HepG2 (cell line): ENCODE results near the gene OR4E1. TPM values are rescaled to one million over a fixed set of nuclear protein-coding genes. Genes with fewer than 3 reads are reported as not detected.

Source experiments
- ATAC-seq: fragments of 200-7000 bp; cut with Tn5 transposase; 3 replicates; pipeline ENCODE4 v1.9.1; 2020; ENCODE audit warnings: mild to moderate bottlenecking, moderate library complexity
- BruUV-seq: library from RNA; stranded (reverse); fragments of 400-500 nt; replicated peaks from 2 replicates; lab custom pipeline; 2021; lab: Mats Ljungman, UMichigan
- CTCF ChIA-PET: fragments of 300-600 bp; formaldehyde crosslinking; extraction: SDS; loops from one replicate; lab custom pipeline; 2021; ENCODE audit warnings: low total read pairs, inconsistent platforms, low intra/inter-chr PET ratio; lab: Yijun Ruan, JAX
- POLR2A ChIA-PET: fragments of 350-600 bp; sonication (Branson Sonifier 250); formaldehyde crosslinking; loops from one replicate; lab custom pipeline; 2020; ENCODE audit warnings: antibody characterized with exemption, inconsistent platforms; lab: Yijun Ruan, JAX
- DNase-seq: peaks from one replicate; pipeline ENCODE4 v3.0.0-alpha.2; 2015; ENCODE audit warnings: low spot score
- FAIRE-seq: peaks from 3 replicates; lab custom pipeline; 2011; peaks lifted over from hg19 to GRCh38; lab: Jason Lieb, UNC
- H2AFZ ChIP-seq: one replicate; pipeline ENCODE4 v1.6.1; 2011; ENCODE audit warnings: low read length, inconsistent platforms
- H3K27ac ChIP-seq: fragments of 300-600 bp; 3 replicates; pipeline ENCODE4 v1.8.0; 2011; ENCODE audit warnings: mixed run types, mild to moderate bottlenecking, mixed read lengths, low read length, inconsistent platforms; ENCODE audit not compliant: insufficient read depth; ENCODE audit errors: extremely low read length
- H3K27me3 ChIP-seq, 2 experiments: fragments of 200-600 bp in 1 of 2; 2 replicates in 1 of 2; 3 replicates in 1 of 2; pipeline versions ENCODE4 v1.6.0 to v1.8.0; 2011; ENCODE audit warnings: low read length in 2 of 2, mild to moderate bottlenecking in 2 of 2, moderate library complexity in 2 of 2, inconsistent platforms in 1 of 2; ENCODE audit not compliant: insufficient read depth in 2 of 2, control insufficient read depth in 1 of 2
- H3K36me3 ChIP-seq, 2 experiments: fragments of 200-600 bp in 1 of 2; replicated peaks in 1 of 2; 2 replicates in 1 of 2; 3 replicates in 1 of 2; pipeline versions ENCODE4 v1.5.1 to v1.8.0; 2011; ENCODE audit warnings: low read length in 2 of 2, inconsistent platforms in 1 of 2; ENCODE audit not compliant: insufficient read depth in 2 of 2, control insufficient read depth in 1 of 2
- H3K4me1 ChIP-seq: 2 replicates; pipeline ENCODE4 v1.5.1; 2012; ENCODE audit warnings: low read length, inconsistent platforms; ENCODE audit not compliant: insufficient read depth
- H3K4me2 ChIP-seq: 2 replicates; pipeline ENCODE4 v1.6.0; 2011; ENCODE audit warnings: low read depth, low read length, inconsistent platforms
- H3K4me3 ChIP-seq, 3 experiments: fragments of 200-600 bp in 1 of 3; sonication (generic), shearing (Covaris generic) in 1 of 3; replicated peaks in 1 of 3; 2 replicates each; pipeline ENCODE4 v1.5.1; 2011 to 2016; ENCODE audit warnings: low read length in 3 of 3, inconsistent platforms in 2 of 3, low read depth in 2 of 3, mild to moderate bottlenecking in 2 of 3, control low read depth in 1 of 3, mixed read lengths in 1 of 3; ENCODE audit not compliant: insufficient read depth in 1 of 3
- H3K79me2 ChIP-seq: one replicate; pipeline ENCODE4 v1.6.1; 2011; ENCODE audit warnings: low read length, inconsistent platforms; ENCODE audit not compliant: insufficient read depth
- H3K9ac ChIP-seq: 2 replicates; pipeline ENCODE4 v1.6.0; 2011; ENCODE audit warnings: mild to moderate bottlenecking, low read depth, low read length, inconsistent platforms; ENCODE audit not compliant: insufficient read depth
- H3K9me3 ChIP-seq: 2 replicates; pipeline ENCODE4 v1.5.1; 2012; ENCODE audit warnings: mild to moderate bottlenecking, low read length
- H4K20me1 ChIP-seq: 2 replicates; pipeline ENCODE4 v1.6.0; 2011; ENCODE audit warnings: inconsistent platforms, mild to moderate bottlenecking, low read length, moderate library complexity; ENCODE audit not compliant: insufficient read depth
- CHD2 ChIP-seq: IDR thresholded peaks from 2 replicates; pipeline ENCODE4 v1.6.1; 2011; ENCODE audit warnings: low read depth, low read length, improper control_type of control experiment
- DPF2 ChIP-seq: sonication (generic); formaldehyde crosslinking; IDR thresholded peaks from 2 replicates; pipeline ENCODE4 v1.4.0; 2020; ENCODE audit warnings: mild to moderate bottlenecking, low read depth, missing genetic modification reagents, borderline replicate concordance
- GFI1 ChIP-seq: sonication (generic); formaldehyde crosslinking; IDR thresholded peaks from 2 replicates; pipeline ENCODE4 v1.5.0; 2020; ENCODE audit warnings: missing genetic modification reagents, mild to moderate bottlenecking, borderline replicate concordance
- MIER2 ChIP-seq: IDR thresholded peaks from 2 replicates; pipeline ENCODE4 v1.6.1; 2016; ENCODE audit warnings: missing biosample characterization, missing genetic modification reagents
- NFAT5 ChIP-seq: sonication (generic); formaldehyde crosslinking; IDR thresholded peaks from 2 replicates; pipeline ENCODE4 v1.4.0; 2020; ENCODE audit warnings: missing genetic modification reagents
- PAX8 ChIP-seq: sonication (generic); formaldehyde crosslinking; IDR thresholded peaks from 2 replicates; pipeline ENCODE4 v1.8.0; 2022; ENCODE audit warnings: mild to moderate bottlenecking, missing genetic modification reagents, borderline replicate concordance
- PRDM15 ChIP-seq: sonication (generic); formaldehyde crosslinking; IDR thresholded peaks from 2 replicates; pipeline ENCODE4 v1.4.0; 2020; ENCODE audit warnings: missing genetic modification reagents
- RORA ChIP-seq: sonication (generic); formaldehyde crosslinking; IDR thresholded peaks from 2 replicates; pipeline ENCODE4 v1.5.0; 2020; ENCODE audit warnings: mild to moderate bottlenecking, missing genetic modification reagents, moderate library complexity
- ZNF253 ChIP-seq: sonication (generic); formaldehyde crosslinking; IDR thresholded peaks from 2 replicates; pipeline ENCODE4 v1.8.0; 2022; ENCODE audit warnings: mild to moderate bottlenecking, missing genetic modification reagents, borderline replicate concordance
- ZNF256 ChIP-seq: sonication (generic); formaldehyde crosslinking; conservative IDR thresholded peaks from 2 replicates; pipeline ENCODE4 v1.4.0; 2020; ENCODE audit warnings: missing genetic modification reagents
- WGBS: methylation state at CpG from one replicate; pipeline ENCODE4 v1.1.6; 2017; ENCODE audit warnings: low lambda C conversion rate; 5-methylcytosine and 5-hydroxymethylcytosine counted together
- in situ Hi-C: cut with HindIII; loops from 2 replicates; pipeline ENCODE4 v1.10.0; 2017; ENCODE audit warnings: low pct_unique_long_range_greater_than_20kb; ENCODE audit not compliant: extremely low pct_ligation_motif_present
- intact Hi-C: fragments of 100-400 bp; cut with micrococcal nuclease; formaldehyde crosslinking; loops from one replicate; pipeline ENCODE4 v1.10.0; 2022; ENCODE audit not compliant: unreplicated experiment
- polyA plus RNA-seq, 8 experiments: library from polyadenylated mRNA; depleted of rRNA in 3 of 8; stranded (reverse) in 7 of 8; unstranded in 1 of 8; fragments of >200 nt; fragmentation: Illumina TruSeq in 4 of 8; extraction: Trizol in 4 of 8; gene quantifications; 2 replicates each; pipeline versions ENCODE4 v1.2.1 to v1.2.3, GENCODE V29; 2011 to 2016; ENCODE audit warnings: low read depth in 4 of 8, missing spikeins in 1 of 8, mixed read lengths in 1 of 8; ENCODE audit not compliant: insufficient read depth in 1 of 8
- total RNA-seq, 5 experiments: library from RNA; depleted of rRNA; stranded (reverse); fragments of >200 nt; fragmentation: Illumina TruSeq; extraction: Trizol; gene quantifications; 2 replicates each; pipeline ENCODE4 v1.2.3, GENCODE V29; 2016; ENCODE audit warnings: low read depth in 1 of 5

OR4E1 gene
- total and polyA plus RNA-seq, 2 of the 13 experiments (the other 11 are each of a cell fraction or from before 2014, with no cell fraction given), result not detected

- H3K36me3 ChIP-seq, result no peaks in the 10 kb centered on the region
- ATAC-seq, result no peak
- BruUV-seq, result no TSS peak
- FAIRE-seq, result no peak
- H3K9me3 ChIP-seq, result no peaks in the 10 kb centered on the region
- H2AFZ ChIP-seq, result no peak overlapping the region
- peaks cover 0 to 11% of the 10 kb centered on the region in 2 experiments; a peak in 1 of 5 replicates for H3K27me3 ChIP-seq
- ChIA-PET CTCF (no interaction called here), POLR2A (no interaction called here)
- in situ Hi-C loops (loop anchor here (25.0 kb wide), 1 partner anchor 109 kb away; no protein-coding TSS in a partner anchor), intact Hi-C loops (no loop called here)
- no peaks in the 10 kb centered on the region for H3K79me2 ChIP-seq
- no peak overlapping the region for H3K4me3 ChIP-seq
- no peaks in the 10 kb centered on the region for H3K4me1 ChIP-seq
- no peak overlapping the region for H3K9ac ChIP-seq
- no peak overlapping the region for H3K4me2 ChIP-seq
- WGBS, result under 1% methylated on average over 3 of the region's 3 CpGs
- DNase-seq, result no peak
- TF ChIP-seq GFI1 (no peak), ZNF253 (CRISPR knock-in tag) (no peak), PAX8 (CRISPR knock-in tag) (no peak), MIER2 (CRISPR knock-in tag) (no peak)
- no peak overlapping the region for H3K27ac ChIP-seq
- H4K20me1 ChIP-seq, result no peaks in the 10 kb centered on the region
These were observed 47.9 kb upstream of the OR4E1 start for GRCh38 chr14:21721504-21721903.

GRCh38 chr14:21719841-21720240 lies 46.2 kb upstream of the OR4E1 start:
- under 1% methylated on average over 3 of the region's 3 CpGs for WGBS
- ChIA-PET CTCF (no interaction called here), POLR2A (no interaction called here)
- H2AFZ ChIP-seq, result no peak overlapping the region
- H3K79me2 ChIP-seq, result no peaks in the 10 kb centered on the region
- no peak overlapping the region for H3K4me3 ChIP-seq
- H3K4me1 ChIP-seq, result no peaks in the 10 kb centered on the region
- no peaks in the 10 kb centered on the region for H3K36me3 ChIP-seq
- peaks cover 0 to 11% of the 10 kb centered on the region in 2 experiments; a peak in 1 of 5 replicates for H3K27me3 ChIP-seq
- no peak overlapping the region for H3K4me2 ChIP-seq
- H3K9ac ChIP-seq, result no peak overlapping the region
- intact Hi-C loops, result no loop called here
- FAIRE-seq (no peak), DNase-seq (no peak), ATAC-seq (no peak)
- in situ Hi-C loops, result loop anchor here (25.0 kb wide), 1 partner anchor 108 kb away; no protein-coding TSS in a partner anchor
- no peaks in the 10 kb centered on the region for H3K9me3 ChIP-seq
- H3K27ac ChIP-seq, result no peak overlapping the region
- BruUV-seq, result no TSS peak
- H4K20me1 ChIP-seq, result no peaks in the 10 kb centered on the region
- TF ChIP-seq PRDM15 (CRISPR knock-in tag) (no peak), RORA (no peak), DPF2 (CRISPR knock-in tag) (no peak), NFAT5 (CRISPR knock-in tag) (no peak), CHD2 (no peak), ZNF256 (no peak)
